Mesenteric fat pad (tissue), 1 donor: ENCODE data around the gene TCP11L2. TPM values are rescaled to one million over a fixed set of nuclear protein-coding genes. Genes with fewer than 3 reads are reported as not detected.

Source experiments
- DNase-seq: peaks from one replicate; pipeline ENCODE4 v3.0.0-alpha.2; 2020; ENCODE audit warnings: low spot score
- long read RNA-seq: library from polyadenylated mRNA; unstranded; transcript quantifications from one replicate; pipeline ENCODE4 v2.0.0, GENCODE V29; 2020
- total RNA-seq: library from RNA; stranded (reverse); fragmentation: NEBNext Ultra II Directional; extraction: Animal tissue kit (Norgen Biotek cat#: 25700); gene quantifications from one replicate; pipeline ENCODE4 v1.2.1, GENCODE V29; 2021
- donor health status: DM: yes; HTN: yes; CAD: no.

TCP11L2 gene
- 19.4 TPM for total RNA-seq
- long read RNA-seq, partial matches to known transcripts = 0 of 5 reads
- long read RNA-seq, other reads (novel, unspliced or antisense) = 2 of 5 reads

- peak; percentile 94 for DNase-seq
Observed at GRCh38 chr12:106302401-106303201, at the start of gene TCP11L2. Gene TCP11L2 (plus strand): TSS chr12:106302733. CDS start chr12:106311076, 8,343 bp downstream.

GRCh38 chr12:106254724-106255123 is 47.8 kb upstream of the TCP11L2 start:
- no peak for DNase-seq

GRCh38 chr12:106255493-106255892 is 47.0 kb upstream of the TCP11L2 start:
- DNase-seq = no peak

- DNase-seq = no peak
Observed at GRCh38 chr12:106255952-106256351, 46.6 kb upstream of the TCP11L2 start.

- DNase-seq = no peak
Observed at GRCh38 chr12:106256524-106256923, 46.0 kb upstream of the TCP11L2 start.

GRCh38 chr12:106258226-106258625 is 44.3 kb upstream of the TCP11L2 start:
- no peak for DNase-seq

GRCh38 chr12:106258935-106259334 is 43.6 kb upstream of the TCP11L2 start:
- DNase-seq = no peak

- DNase-seq = no peak
Observed at GRCh38 chr12:106265116-106265515, 37.4 kb upstream of the TCP11L2 start.

- no peak for DNase-seq
Observed at GRCh38 chr12:106267535-106267934, 35.0 kb upstream of the TCP11L2 start.

- DNase-seq = no peak
Observed at GRCh38 chr12:106269150-106269771, 33.3 kb upstream of the TCP11L2 start.

GRCh38 chr12:106271575-106272505 is 30.7 kb upstream of the TCP11L2 start:
- no peak for DNase-seq

- DNase-seq = no peak
Observed at GRCh38 chr12:106273491-106273890, 29.0 kb upstream of the TCP11L2 start.

- no peak for DNase-seq
Observed at GRCh38 chr12:106274012-106274411, 28.5 kb upstream of the TCP11L2 start.

- no peak for DNase-seq
Observed at GRCh38 chr12:106274575-106275121, 27.9 kb upstream of the TCP11L2 start.

- DNase-seq = no peak
Observed at GRCh38 chr12:106275458-106275857, 27.1 kb upstream of the TCP11L2 start.

GRCh38 chr12:106276032-106276740 is 26.3 kb upstream of the TCP11L2 start:
- no peak for DNase-seq

- DNase-seq = no peak
Observed at GRCh38 chr12:106280106-106280505, 22.4 kb upstream of the TCP11L2 start.

- no peak for DNase-seq
Observed at GRCh38 chr12:106281056-106281782, 21.3 kb upstream of the TCP11L2 start.

GRCh38 chr12:106281804-106282203 is 20.7 kb upstream of the TCP11L2 start:
- DNase-seq = no peak
